H1 (cell line): ENCODE measurements around the gene ANLN. TPM values are rescaled to one million over a fixed set of nuclear protein-coding genes. Genes with fewer than 3 reads are reported as not detected.

ENCODE experiments used
- CTCF ChIA-PET: fragments of 300-600 bp; sonication (Branson Sonifier 250); formaldehyde crosslinking; loops from one replicate; lab custom pipeline; 2021; ENCODE audit not compliant: partially characterized antibody; lab: Charles Lee
- POLR2A ChIA-PET: fragments of 300-600 bp; sonication (Branson Sonifier 250); formaldehyde crosslinking; loops from one replicate; lab custom pipeline; 2021; ENCODE audit warnings: inconsistent platforms; ENCODE audit not compliant: partially characterized antibody; lab: Charles Lee
- DNase-seq, 2 experiments: peaks; one replicate each; pipeline versions ENCODE4 v3.0.0 to v3.0.0-alpha.2; 2010 to 2022; ENCODE audit warnings: low spot score in 2 of 2, low read depth in 1 of 2, mixed read lengths in 1 of 2
- FAIRE-seq: peaks from 2 replicates; lab custom pipeline; 2011; peaks lifted over from hg19 to GRCh38; lab: Jason Lieb, UNC
- H2AFZ ChIP-seq: 2 replicates; pipeline ENCODE4 v1.8.1; 2012; ENCODE audit warnings: low read length, inconsistent platforms
- H2AK5ac ChIP-seq: 2 replicates; pipeline ENCODE4 v1.6.1; 2013; ENCODE audit warnings: low read depth, low read length
- H2BK120ac ChIP-seq: replicated peaks from 2 replicates; pipeline ENCODE3; 2013; ENCODE audit warnings: low read depth, low read length, inconsistent platforms
- H2BK12ac ChIP-seq: 2 replicates; pipeline ENCODE4 v1.6.1; 2013; ENCODE audit warnings: low read depth, low read length
- H2BK15ac ChIP-seq: 2 replicates; pipeline ENCODE4 v1.6.1; 2013; ENCODE audit warnings: low read length
- H2BK20ac ChIP-seq: 2 replicates; pipeline ENCODE4 v1.6.1; 2013; ENCODE audit warnings: low read length
- H2BK5ac ChIP-seq: 2 replicates; pipeline ENCODE4 v1.6.1; 2013; ENCODE audit warnings: low read depth, low read length
- H3K14ac ChIP-seq: 2 replicates; pipeline ENCODE4 v1.6.1; 2013; ENCODE audit warnings: inconsistent platforms; ENCODE audit not compliant: insufficient read length
- H3K18ac ChIP-seq: 2 replicates; pipeline ENCODE4 v1.6.1; 2013; ENCODE audit warnings: low read length; ENCODE audit errors: extremely low read depth
- H3K23ac ChIP-seq: 2 replicates; pipeline ENCODE4 v1.6.1; 2013; ENCODE audit warnings: inconsistent platforms; ENCODE audit not compliant: insufficient read length
- H3K23me2 ChIP-seq: 2 replicates; pipeline ENCODE4 v1.6.1; 2013; ENCODE audit warnings: low read depth, low read length
- H3K27ac ChIP-seq: 2 replicates; pipeline ENCODE4 v1.6.1; 2011; ENCODE audit warnings: low read depth, low read length, inconsistent platforms
- H3K27me3 ChIP-seq, 4 experiments: replicated peaks in 1 of 4; 1 replicate in 1 of 4; 2 replicates in 3 of 4; pipeline versions ENCODE4 v1.6.1 to v1.8.1; 2011 to 2013; ENCODE audit warnings: low read length in 3 of 4, mild to moderate bottlenecking in 3 of 4, inconsistent platforms in 2 of 4, mixed read lengths in 2 of 4, moderate library complexity in 1 of 4; ENCODE audit not compliant: control insufficient read depth in 3 of 4, insufficient read depth in 3 of 4; ENCODE audit errors: extremely low read depth in 1 of 4
- H3K36me3 ChIP-seq, 4 experiments: 2 replicates each; pipeline versions ENCODE4 v1.6.1 to v1.8.1; 2011 to 2013; ENCODE audit warnings: mild to moderate bottlenecking in 4 of 4, low read length in 3 of 4, moderate library complexity in 2 of 4, control low read depth in 1 of 4, inconsistent platforms in 1 of 4; ENCODE audit not compliant: insufficient read depth in 4 of 4, control insufficient read depth in 2 of 4
- H3K4ac ChIP-seq: replicated peaks from 2 replicates; pipeline ENCODE3; 2013; ENCODE audit warnings: low read length, low read depth, mixed read lengths, inconsistent platforms; ENCODE audit not compliant: insufficient read length
- H3K4me1 ChIP-seq, 4 experiments: replicated peaks in 1 of 4; 1 replicate in 1 of 4; 2 replicates in 3 of 4; pipeline versions ENCODE4 v1.6.1 to v1.8.1; 2011 to 2013; ENCODE audit warnings: low read length in 3 of 4, inconsistent platforms in 2 of 4, mixed read lengths in 1 of 4; ENCODE audit not compliant: insufficient read depth in 4 of 4, control insufficient read depth in 3 of 4
- H3K4me2 ChIP-seq, 2 experiments: 2 replicates each; pipeline versions ENCODE4 v1.6.1 to v1.8.1; 2011 to 2013; ENCODE audit warnings: low read depth in 2 of 2, low read length in 2 of 2, control low read depth in 1 of 2, inconsistent platforms in 1 of 2, mild to moderate bottlenecking in 1 of 2; ENCODE audit not compliant: insufficient read depth in 1 of 2
- H3K4me3 ChIP-seq, 4 experiments: fragments of 200-600, 300-600 bp in 1 of 4; sonication (generic), shearing (Covaris generic), sonication (Bioruptor Twin) in 1 of 4; 2 replicates each; pipeline versions ENCODE4 v1.5.1 to v1.8.1; 2011 to 2016; ENCODE audit warnings: low read length in 4 of 4, low read depth in 3 of 4, control low read depth in 2 of 4, inconsistent platforms in 2 of 4, mild to moderate bottlenecking in 2 of 4, mixed read lengths in 1 of 4, moderate library complexity in 1 of 4; ENCODE audit not compliant: insufficient read depth in 2 of 4; ENCODE audit errors: extremely low read depth in 1 of 4
- H3K56ac ChIP-seq: replicated peaks from 2 replicates; pipeline ENCODE3; 2013; ENCODE audit warnings: low read depth, mild to moderate bottlenecking, mixed read lengths, low read length, inconsistent platforms; ENCODE audit not compliant: insufficient read length
- H3K79me1 ChIP-seq: 2 replicates; pipeline ENCODE4 v1.6.1; 2013; ENCODE audit warnings: low read depth, low read length, control low read depth
- H3K79me2 ChIP-seq, 2 experiments: 2 replicates each; pipeline versions ENCODE4 v1.6.1 to v1.8.1; 2012 to 2013; ENCODE audit warnings: low read length in 2 of 2, mild to moderate bottlenecking in 2 of 2, inconsistent platforms in 1 of 2; ENCODE audit not compliant: insufficient read depth in 2 of 2, control insufficient read depth in 1 of 2
- H3K9ac ChIP-seq, 4 experiments: replicated peaks in 1 of 4; 1 replicate in 1 of 4; 2 replicates in 3 of 4; pipeline versions ENCODE4 v1.6.1 to v1.8.1; 2011 to 2013; ENCODE audit warnings: low read depth in 3 of 4, low read length in 3 of 4, control low read depth in 2 of 4, mild to moderate bottlenecking in 2 of 4, moderate library complexity in 2 of 4, inconsistent platforms in 1 of 4; ENCODE audit errors: extremely low read depth in 1 of 4
- H3K9me3 ChIP-seq, 2 experiments: 2 replicates each; pipeline versions ENCODE4 v1.6.1 to v1.8.1; 2012 to 2013; ENCODE audit warnings: mild to moderate bottlenecking in 2 of 2, moderate library complexity in 2 of 2, control low read depth in 1 of 2, inconsistent platforms in 1 of 2, low read depth in 1 of 2, low read length in 1 of 2, mixed read lengths in 1 of 2; ENCODE audit not compliant: insufficient read depth in 2 of 2
- H4K20me1 ChIP-seq, 2 experiments: replicated peaks in 1 of 2; 2 replicates each; pipeline versions ENCODE3 to v1.8.1; 2011 to 2013; ENCODE audit warnings: inconsistent platforms in 2 of 2, low read length in 2 of 2, mild to moderate bottlenecking in 1 of 2; ENCODE audit not compliant: insufficient read depth in 2 of 2, control insufficient read depth in 1 of 2
- H4K5ac ChIP-seq: 2 replicates; pipeline ENCODE4 v1.6.1; 2013; ENCODE audit warnings: low read length, low read depth, mixed read lengths, inconsistent platforms; ENCODE audit not compliant: insufficient read length
- H4K8ac ChIP-seq: 2 replicates; pipeline ENCODE4 v1.8.0; 2013; ENCODE audit warnings: mild to moderate bottlenecking, moderate library complexity, low read length, inconsistent platforms; ENCODE audit not compliant: insufficient read depth; ENCODE audit errors: extremely low read depth
- H4K91ac ChIP-seq: replicated peaks from 2 replicates; pipeline ENCODE3; 2013; ENCODE audit warnings: low read length, mixed read lengths, inconsistent platforms; ENCODE audit not compliant: insufficient read length
- KDM5A ChIP-seq: fragments of 200-600 bp; IDR thresholded peaks from 2 replicates; pipeline ENCODE4 v1.7.1; 2012; ENCODE audit warnings: mild to moderate bottlenecking, low read length, inconsistent platforms, mixed read lengths
- POLR2A ChIP-seq, 2 experiments: IDR thresholded peaks; 1 replicate in 1 of 2; 2 replicates in 1 of 2; pipeline ENCODE4 v1.6.1; 2011; ENCODE audit warnings: low read depth in 2 of 2, low read length in 2 of 2, mild to moderate bottlenecking in 2 of 2; ENCODE audit errors: control extremely low read depth in 1 of 2
- RAD21 ChIP-seq, 2 experiments: IDR thresholded peaks in 1 of 2; conservative IDR thresholded peaks in 1 of 2; 2 replicates each; pipeline ENCODE4 v1.6.1; 2011; ENCODE audit warnings: low read depth in 2 of 2, low read length in 2 of 2, improper control_type of control experiment in 1 of 2, inconsistent platforms in 1 of 2, mild to moderate bottlenecking in 1 of 2, moderate library complexity in 1 of 2
- SUZ12 ChIP-seq: fragments of 200-600 bp; sonication (generic); IDR thresholded peaks from 2 replicates; pipeline ENCODE4 v1.6.1; 2012; ENCODE audit warnings: mild to moderate bottlenecking, inconsistent platforms, low read length, moderate library complexity, mixed read lengths
- TEAD4 ChIP-seq: IDR thresholded peaks from 2 replicates; pipeline ENCODE4 v1.6.1; 2012; ENCODE audit warnings: low read depth, low read length, inconsistent platforms, mixed read lengths
- WGBS, 2 experiments: shearing (Covaris generic) in 1 of 2; methylation state at CpG; one replicate each; pipeline versions ENCODE4 v1.1.6 to v1.1.7; 2013 to 2015; ENCODE audit warnings: low lambda C conversion rate in 2 of 2, mixed read lengths in 2 of 2, inconsistent platforms in 1 of 2, low coverage in 1 of 2, missing lambda C conversion rate in 1 of 2; ENCODE audit not compliant: insufficient replicate concordance in 2 of 2, insufficient coverage in 1 of 2, insufficient read length in 1 of 2; ENCODE audit errors: extremely low coverage in 1 of 2, missing lambda C conversion rate in 1 of 2; 5-methylcytosine and 5-hydroxymethylcytosine counted together
- polyA plus RNA-seq, 7 experiments: library from polyadenylated mRNA; depleted of rRNA in 3 of 7; stranded (reverse) in 5 of 7; unstranded in 2 of 7; fragments of >200 nt in 5 of 7; fragments of 200-250 nt in 2 of 7; gene quantifications; 1 replicate in 5 of 7; 2 replicates in 1 of 7; 4 replicates in 1 of 7; pipeline versions ENCODE4 v1.2.1 to v1.2.3, GENCODE V29; 2011 to 2013; ENCODE audit warnings: missing spikeins in 2 of 7, mixed read lengths in 2 of 7
- total RNA-seq: library from RNA; stranded (reverse); fragmentation: NEBNext Ultra II Directional; extraction: Animal tissue kit (Norgen Biotek cat#: 25700); gene quantifications from 2 replicates; pipeline ENCODE4 v1.2.1, GENCODE V29; 2021
- TF ChIP-seq, protein P1 (sequence below), 3 experiments: IDR thresholded peaks; 1 replicate in 2 of 3; 2 replicates in 1 of 3; pipeline versions ENCODE4 v1.5.1 to v1.6.1; 2011; ENCODE audit warnings: low read length in 3 of 3, mild to moderate bottlenecking in 3 of 3, inconsistent platforms in 2 of 3, low read depth in 1 of 3, moderate library complexity in 1 of 3; ENCODE audit not compliant: insufficient read depth in 1 of 3; ENCODE audit errors: control extremely low read depth in 1 of 3

The ANLN gene
- total and polyA plus RNA-seq, 2 of the 8 experiments (the other 6 are each of a cell fraction or from before 2014, with no cell fraction given) = 18.5 to 90.1 TPM

DNA sequence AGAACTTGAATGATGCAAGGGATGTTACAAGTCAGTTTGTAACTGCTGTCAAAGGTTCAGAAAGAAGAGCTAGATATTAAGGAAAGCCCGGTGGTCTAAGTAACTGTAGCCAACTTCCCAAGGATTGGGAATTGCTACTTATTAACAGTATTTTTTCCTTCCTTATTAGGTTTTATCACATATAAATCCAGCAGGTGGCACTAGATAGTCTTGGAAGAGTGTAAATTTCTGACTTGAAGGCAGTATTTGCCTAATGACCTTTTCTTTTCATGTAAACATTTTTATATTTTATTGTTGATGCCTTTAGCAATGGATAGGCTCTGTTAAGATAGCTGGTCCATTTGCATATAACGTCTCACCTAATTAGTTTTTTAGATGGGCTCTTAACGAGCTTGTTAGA, 51.2 kb downstream of the ANLN start:
- Histone ChIP-seq H2AK5ac (no peak overlapping the region), H2BK120ac (no peak overlapping the region), H3K27me3 (no peaks in the 10 kb centered on the region), H4K5ac (no peak overlapping the region), H3K4ac (no peak overlapping the region), H4K20me1 (no peaks in the 10 kb centered on the region), H3K56ac (no peak overlapping the region), H2BK15ac (no peak overlapping the region), H4K91ac (no peak overlapping the region), H2BK12ac (no peak overlapping the region), H3K9me3 (no peaks in the 10 kb centered on the region), H3K23ac (no peak overlapping the region), H3K27ac (no peak overlapping the region), H3K36me3 (peaks cover 0 to 19% (median 4%) of the 10 kb centered on the region in 4 experiments; a peak in 5 of 8 replicates), H2AFZ (no peak overlapping the region), H3K4me3 (no peak overlapping the region), H3K14ac (no peak overlapping the region), H3K18ac (no peak overlapping the region), H4K8ac (no peak overlapping the region), H3K4me2 (no peak overlapping the region), H2BK20ac (no peak overlapping the region), H3K23me2 (no peaks in the 10 kb centered on the region; the same call in 1 of the 2 replicates), H3K4me1 (peaks cover 0 to 4% (median 0%) of the 10 kb centered on the region in 4 experiments; a peak in 2 of 7 replicates), H3K79me1 (no peaks in the 10 kb centered on the region), H3K79me2 (no peaks in the 10 kb centered on the region), H3K9ac (no peak overlapping the region), H2BK5ac (no peak overlapping the region)
- FAIRE-seq (no peak), DNase-seq (no peak)
- CTCF ChIA-PET = interaction anchor here (0.6 to 3.8 kb wide), 49 partner anchors 9 to 764 kb away, joined by 3 to 27 read pairs (median 4); a partner anchor contains a TSS
- 59% methylated on average over 3 of the region's 3 CpGs; no CpG with 5 or more reads in 1 of the 2 experiments for WGBS, 2 experiments
- no peak for TF ChIP-seq SUZ12
- no peak for TF ChIP-seq KDM5A
- TF ChIP-seq, protein P1, sequence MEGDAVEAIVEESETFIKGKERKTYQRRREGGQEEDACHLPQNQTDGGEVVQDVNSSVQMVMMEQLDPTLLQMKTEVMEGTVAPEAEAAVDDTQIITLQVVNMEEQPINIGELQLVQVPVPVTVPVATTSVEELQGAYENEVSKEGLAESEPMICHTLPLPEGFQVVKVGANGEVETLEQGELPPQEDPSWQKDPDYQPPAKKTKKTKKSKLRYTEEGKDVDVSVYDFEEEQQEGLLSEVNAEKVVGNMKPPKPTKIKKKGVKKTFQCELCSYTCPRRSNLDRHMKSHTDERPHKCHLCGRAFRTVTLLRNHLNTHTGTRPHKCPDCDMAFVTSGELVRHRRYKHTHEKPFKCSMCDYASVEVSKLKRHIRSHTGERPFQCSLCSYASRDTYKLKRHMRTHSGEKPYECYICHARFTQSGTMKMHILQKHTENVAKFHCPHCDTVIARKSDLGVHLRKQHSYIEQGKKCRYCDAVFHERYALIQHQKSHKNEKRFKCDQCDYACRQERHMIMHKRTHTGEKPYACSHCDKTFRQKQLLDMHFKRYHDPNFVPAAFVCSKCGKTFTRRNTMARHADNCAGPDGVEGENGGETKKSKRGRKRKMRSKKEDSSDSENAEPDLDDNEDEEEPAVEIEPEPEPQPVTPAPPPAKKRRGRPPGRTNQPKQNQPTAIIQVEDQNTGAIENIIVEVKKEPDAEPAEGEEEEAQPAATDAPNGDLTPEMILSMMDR (IDR thresholded peaks at IDR 0.05; ENCODE audit: control extremely low read depth in 1 of 3, insufficient read depth in 1 of 3, low read depth in 1 of 3, low read length in 3 of 3) = peak in 1 of 3 experiments; percentile 45; a peak in 2 of 4 replicates
- no peak for TF ChIP-seq TEAD4
- TF ChIP-seq POLR2A (IDR thresholded peaks at IDR 0.05; ENCODE audit: control extremely low read depth in 1 of 2, low read depth in 2 of 2, low read length in 2 of 2) = no peak
- peak in 1 of 2 experiments; percentile 33; a peak in 3 of 4 replicates for TF ChIP-seq RAD21 (IDR thresholded peaks at IDR 0.05 in 1 of 2, conservative IDR thresholded peaks at IDR 0.05 in 1 of 2; ENCODE audit: low read depth in 2 of 2, low read length in 2 of 2)
- POLR2A ChIA-PET = no interaction called here
